ENCODE data around the gene NUB1. TPM values are rescaled to one million over a fixed set of nuclear protein-coding genes. Genes with fewer than 3 reads are reported as not detected.
A peak's percentile ranks its signal among the peaks of the same experiment; 100 is the strongest.

Gene NUB1
- total RNA-seq, 4 donors from 2014 or later, result 66.4 to 90.8 (median 68.2) TPM

DNA sequence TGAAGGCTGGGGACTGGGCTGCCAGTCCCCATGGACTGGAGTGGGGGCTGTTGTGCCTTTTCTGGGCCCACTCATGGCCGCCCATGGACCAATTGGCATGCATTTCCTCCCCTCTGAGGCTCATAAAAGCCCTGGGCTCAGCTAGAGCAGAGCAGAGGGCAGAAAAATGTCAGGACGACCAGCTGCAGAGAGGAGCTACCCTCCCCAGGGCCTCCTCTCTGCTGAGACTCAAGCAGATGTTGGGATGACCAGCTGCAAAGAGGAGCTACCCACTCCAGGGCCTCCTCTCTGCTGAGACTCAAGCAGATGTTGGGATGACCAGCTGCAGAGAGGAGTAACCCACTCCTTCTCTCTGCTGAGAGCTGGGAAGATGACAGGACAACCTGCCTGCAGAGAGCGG lies 20.3 kb upstream of the NUB1 start:
- H3K27me3 ChIP-seq, result no peaks in the 10 kb centered on the region
- no peak for DNase-seq
- no peak overlapping the region for H3K4me3 ChIP-seq
- no peaks in the 10 kb centered on the region for H3K4me1 ChIP-seq
- H3K9me3 ChIP-seq, result peaks cover 0 to 9% (median 1%) of the 10 kb centered on the region in 4 donors
- TF ChIP-seq, protein P1, sequence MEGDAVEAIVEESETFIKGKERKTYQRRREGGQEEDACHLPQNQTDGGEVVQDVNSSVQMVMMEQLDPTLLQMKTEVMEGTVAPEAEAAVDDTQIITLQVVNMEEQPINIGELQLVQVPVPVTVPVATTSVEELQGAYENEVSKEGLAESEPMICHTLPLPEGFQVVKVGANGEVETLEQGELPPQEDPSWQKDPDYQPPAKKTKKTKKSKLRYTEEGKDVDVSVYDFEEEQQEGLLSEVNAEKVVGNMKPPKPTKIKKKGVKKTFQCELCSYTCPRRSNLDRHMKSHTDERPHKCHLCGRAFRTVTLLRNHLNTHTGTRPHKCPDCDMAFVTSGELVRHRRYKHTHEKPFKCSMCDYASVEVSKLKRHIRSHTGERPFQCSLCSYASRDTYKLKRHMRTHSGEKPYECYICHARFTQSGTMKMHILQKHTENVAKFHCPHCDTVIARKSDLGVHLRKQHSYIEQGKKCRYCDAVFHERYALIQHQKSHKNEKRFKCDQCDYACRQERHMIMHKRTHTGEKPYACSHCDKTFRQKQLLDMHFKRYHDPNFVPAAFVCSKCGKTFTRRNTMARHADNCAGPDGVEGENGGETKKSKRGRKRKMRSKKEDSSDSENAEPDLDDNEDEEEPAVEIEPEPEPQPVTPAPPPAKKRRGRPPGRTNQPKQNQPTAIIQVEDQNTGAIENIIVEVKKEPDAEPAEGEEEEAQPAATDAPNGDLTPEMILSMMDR (IDR thresholded peaks at IDR 0.05), result no peak
- TF ChIP-seq POLR2A (IDR thresholded peaks at IDR 0.05), result no peak
- no peaks in the 10 kb centered on the region for H3K36me3 ChIP-seq
- no peak overlapping the region for H3K27ac ChIP-seq

DNA sequence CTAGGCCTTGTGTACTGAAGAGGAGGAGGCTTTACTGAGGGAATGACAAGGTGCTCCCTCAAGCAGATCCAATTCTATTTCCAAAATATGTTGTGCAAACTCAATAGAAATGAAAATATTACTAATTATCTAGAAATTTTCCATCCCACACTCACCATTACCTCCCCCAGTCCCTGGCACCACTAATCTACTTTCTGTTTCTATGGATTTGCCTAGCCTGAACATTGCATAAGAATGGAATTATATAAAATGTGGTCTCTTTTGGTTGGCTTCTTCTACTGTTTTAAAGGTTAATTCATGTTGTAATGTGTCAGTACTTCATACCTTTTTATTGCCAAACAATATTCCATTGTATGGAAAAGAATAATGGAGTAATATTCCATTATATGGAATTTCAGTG lies 18.7 kb upstream of the NUB1 start:
- no peaks in the 10 kb centered on the region for H3K27me3 ChIP-seq
- H3K36me3 ChIP-seq, result no peaks in the 10 kb centered on the region
- H3K27ac ChIP-seq, result no peak overlapping the region
- no peak overlapping the region for H3K4me3 ChIP-seq
- TF ChIP-seq, protein P1 (IDR thresholded peaks at IDR 0.05), result no peak
- no peak for TF ChIP-seq POLR2A (IDR thresholded peaks at IDR 0.05)
- H3K4me1 ChIP-seq, result no peaks in the 10 kb centered on the region
- DNase-seq, result no peak
- H3K9me3 ChIP-seq, result peaks cover 0 to 9% (median 1%) of the 10 kb centered on the region in 4 donors

- no peak overlapping the region for H3K27ac ChIP-seq
- H3K4me1 ChIP-seq, result no peaks in the 10 kb centered on the region
- TF ChIP-seq, protein P1 (IDR thresholded peaks at IDR 0.05), result no peak
- TF ChIP-seq POLR2A (IDR thresholded peaks at IDR 0.05), result no peak
- H3K36me3 ChIP-seq, result no peaks in the 10 kb centered on the region
- no peak for DNase-seq
- no peaks in the 10 kb centered on the region for H3K27me3 ChIP-seq
- H3K9me3 ChIP-seq, result no peaks in the 10 kb centered on the region
- no peak overlapping the region for H3K4me3 ChIP-seq
Observed at GRCh38 chr7:151327022-151327421, 14.6 kb upstream of the NUB1 start.

- H3K4me3 ChIP-seq, result no peak overlapping the region
- no peaks in the 10 kb centered on the region for H3K36me3 ChIP-seq
Observed at GRCh38 chr7:151327659-151328058, 14.0 kb upstream of the NUB1 start.

GRCh38 chr7:151330181-151330580 lies 11.4 kb upstream of the NUB1 start:
- no peak for TF ChIP-seq POLR2A (IDR thresholded peaks at IDR 0.05)
- TF ChIP-seq, protein P1 (IDR thresholded peaks at IDR 0.05), result no peak
- no peaks in the 10 kb centered on the region for H3K4me1 ChIP-seq
- H3K4me3 ChIP-seq, result no peak overlapping the region
- H3K36me3 ChIP-seq, result no peaks in the 10 kb centered on the region
- H3K27me3 ChIP-seq, result no peaks in the 10 kb centered on the region
- H3K9me3 ChIP-seq, result no peaks in the 10 kb centered on the region
- DNase-seq, result no peak
- no peak overlapping the region for H3K27ac ChIP-seq

More at GRCh38 chr7:151327659-151328058, 14.0 kb upstream of the NUB1 start:
- Histone ChIP-seq H3K27me3 (no peaks in the 10 kb centered on the region), H3K4me1 (no peaks in the 10 kb centered on the region), H3K9me3 (no peaks in the 10 kb centered on the region), H3K27ac (peak overlapping the region in 1 of 4 donors; percentile 21)
- TF ChIP-seq, protein P1 (IDR thresholded peaks at IDR 0.05), result no peak
- no peak for TF ChIP-seq POLR2A (IDR thresholded peaks at IDR 0.05)
- DNase-seq, result no peak

- TF ChIP-seq, protein P1 (IDR thresholded peaks at IDR 0.05), result no peak
- TF ChIP-seq POLR2A (IDR thresholded peaks at IDR 0.05), result no peak
- Histone ChIP-seq H3K4me1 (no peaks in the 10 kb centered on the region), H3K36me3 (no peaks in the 10 kb centered on the region), H3K27me3 (no peaks in the 10 kb centered on the region), H3K9me3 (no peaks in the 10 kb centered on the region), H3K27ac (no peak overlapping the region), H3K4me3 (no peak overlapping the region)
- DNase-seq, result peak in 1 of 3 donors; percentile 2
Observed at GRCh38 chr7:151330661-151331060, 11.0 kb upstream of the NUB1 start.
